KBM-7 (cell line): Measurements from ENCODE around the gene EFNB1.

Source experiments
- DNase-seq: peaks from one replicate; pipeline ENCODE4 v3.0.0-alpha.2; 2015
- in situ Hi-C: fragments of 300-500 bp; cut with MboI; formaldehyde crosslinking; loops from 2 replicates; pipeline ENCODE4 v1.14.3; 2020; ENCODE audit warnings: low sequenced_read_pairs, low pct_unique_long_range_greater_than_20kb, mixed read lengths

The EFNB1 gene

GRCh38 chrX:68826113-68826980, 2.5 kb upstream of the EFNB1 start:
- in situ Hi-C loops = loop anchor here (10.0 kb wide), 1 partner anchor 398 kb away; no protein-coding TSS in a partner anchor
- no peak for DNase-seq

DNA sequence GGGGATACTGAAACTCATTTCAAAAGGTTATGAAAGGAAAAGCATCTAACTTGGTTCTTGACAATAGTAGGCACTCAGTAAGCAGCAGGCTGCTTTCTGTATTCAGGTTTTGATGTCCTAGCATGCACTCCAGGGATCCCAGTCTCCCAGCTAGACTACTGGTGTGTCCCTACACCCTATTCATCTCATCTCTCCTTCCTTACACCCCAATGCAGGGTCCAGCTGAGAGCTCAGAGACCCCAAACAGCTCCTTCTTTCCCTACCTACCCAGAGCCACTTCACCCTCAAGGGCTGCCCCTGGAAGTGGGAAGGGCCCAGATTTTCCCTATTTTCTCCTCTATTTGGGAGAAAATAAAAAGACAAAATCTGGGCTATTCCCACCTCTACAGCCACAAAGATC, 1.6 kb upstream of the EFNB1 start:
- in situ Hi-C loops = loop anchor here (10.0 kb wide), 1 partner anchor 398 kb away; no protein-coding TSS in a partner anchor

DNA sequence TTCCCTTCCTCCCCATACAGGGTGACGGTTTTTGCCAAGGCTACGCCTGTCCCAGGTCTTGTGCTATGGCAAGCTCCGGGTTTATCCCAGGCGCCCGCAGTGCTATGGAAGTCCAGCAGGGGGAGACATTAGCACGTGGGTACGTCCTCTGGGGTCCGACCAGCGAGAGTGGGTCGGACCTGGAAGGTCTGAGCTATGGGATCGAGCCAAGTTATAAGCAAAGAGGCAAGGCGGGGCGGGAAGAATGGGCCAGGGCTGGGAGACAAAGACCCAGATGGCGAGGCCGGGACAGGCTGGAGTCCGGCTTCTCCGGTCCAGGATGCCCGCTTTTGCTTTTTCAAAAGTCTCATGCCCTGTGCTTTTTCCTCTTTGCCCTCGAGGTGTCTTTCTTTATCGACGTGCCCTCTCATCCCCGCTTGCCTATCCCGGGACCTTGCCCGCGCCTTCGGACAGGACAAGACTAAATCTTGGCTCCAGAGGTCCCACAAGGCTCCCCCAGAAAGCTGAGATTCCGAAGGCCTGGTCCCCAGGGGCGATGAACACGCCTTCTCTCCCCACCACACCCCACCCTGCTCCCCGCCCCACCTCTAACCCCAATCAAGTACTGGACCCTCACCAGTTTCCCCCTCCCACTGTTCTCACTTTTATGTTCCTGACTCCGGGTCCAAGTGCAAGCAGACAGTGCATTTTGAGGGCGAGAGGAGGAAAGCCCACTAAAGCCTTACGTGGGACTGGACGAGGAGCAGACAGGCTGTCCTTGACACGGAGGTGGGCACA, 785 bp upstream of the EFNB1 start:
- peak; percentile 88 for DNase-seq
- in situ Hi-C loops = loop anchor here (10.0 kb wide), 1 partner anchor 397 kb away; no protein-coding TSS in a partner anchor

More for the DNA sequence above, 1.6 kb upstream of the EFNB1 start:
- DNase-seq = no peak

GRCh38 chrX:68829582-68830418, 979 bp downstream of the EFNB1 start:
- in situ Hi-C loops = loop anchor here (10.0 kb wide), 1 partner anchor 395 kb away; no protein-coding TSS in a partner anchor

GRCh38 chrX:68830419-68831404, 1.9 kb downstream of the EFNB1 start:
- in situ Hi-C loops = no loop called here
- DNase-seq = peak; percentile 28

More at GRCh38 chrX:68829582-68830418, 979 bp downstream of the EFNB1 start:
- DNase-seq = peak; percentile 38

DNA sequence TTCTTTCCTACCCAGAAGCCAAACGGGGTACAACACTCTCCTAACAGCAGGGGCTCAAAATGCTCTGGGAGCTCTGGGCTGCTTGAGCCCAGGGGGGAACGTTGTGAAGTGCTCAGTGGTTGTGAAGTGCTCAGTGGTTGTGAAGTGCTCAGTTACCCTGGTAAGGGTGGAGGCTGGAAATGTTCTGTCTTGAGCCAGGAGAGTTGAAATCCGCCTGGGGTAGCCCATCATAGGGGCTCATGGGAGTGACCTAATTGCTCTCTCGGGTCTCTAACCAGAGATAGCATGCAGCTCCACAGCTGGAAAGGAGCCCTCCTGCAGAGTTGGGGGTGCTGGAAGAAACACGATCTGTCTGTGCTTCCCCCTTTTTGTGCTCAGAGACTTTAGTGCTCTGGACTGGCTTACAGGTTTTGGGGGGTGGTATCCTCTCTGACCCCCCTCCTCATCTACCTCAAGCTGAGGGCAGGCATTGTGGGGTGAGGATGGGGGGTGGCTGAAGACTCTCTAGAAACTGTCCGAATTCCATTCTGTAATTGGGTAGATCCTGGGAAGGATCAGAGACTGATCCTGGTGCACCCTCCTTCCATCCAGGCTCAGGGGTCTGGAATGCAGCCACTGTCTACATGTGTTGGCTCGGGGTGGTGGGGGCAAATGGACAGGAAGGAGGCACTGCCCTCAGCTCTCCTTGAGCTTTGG, 2.7 kb downstream of the EFNB1 start:
- in situ Hi-C loops = no loop called here
- peak; percentile 20 for DNase-seq

- in situ Hi-C loops = no loop called here
- DNase-seq = peak; percentile 87
Observed at GRCh38 chrX:68832101-68832416, 3.2 kb downstream of the EFNB1 start.

DNA sequence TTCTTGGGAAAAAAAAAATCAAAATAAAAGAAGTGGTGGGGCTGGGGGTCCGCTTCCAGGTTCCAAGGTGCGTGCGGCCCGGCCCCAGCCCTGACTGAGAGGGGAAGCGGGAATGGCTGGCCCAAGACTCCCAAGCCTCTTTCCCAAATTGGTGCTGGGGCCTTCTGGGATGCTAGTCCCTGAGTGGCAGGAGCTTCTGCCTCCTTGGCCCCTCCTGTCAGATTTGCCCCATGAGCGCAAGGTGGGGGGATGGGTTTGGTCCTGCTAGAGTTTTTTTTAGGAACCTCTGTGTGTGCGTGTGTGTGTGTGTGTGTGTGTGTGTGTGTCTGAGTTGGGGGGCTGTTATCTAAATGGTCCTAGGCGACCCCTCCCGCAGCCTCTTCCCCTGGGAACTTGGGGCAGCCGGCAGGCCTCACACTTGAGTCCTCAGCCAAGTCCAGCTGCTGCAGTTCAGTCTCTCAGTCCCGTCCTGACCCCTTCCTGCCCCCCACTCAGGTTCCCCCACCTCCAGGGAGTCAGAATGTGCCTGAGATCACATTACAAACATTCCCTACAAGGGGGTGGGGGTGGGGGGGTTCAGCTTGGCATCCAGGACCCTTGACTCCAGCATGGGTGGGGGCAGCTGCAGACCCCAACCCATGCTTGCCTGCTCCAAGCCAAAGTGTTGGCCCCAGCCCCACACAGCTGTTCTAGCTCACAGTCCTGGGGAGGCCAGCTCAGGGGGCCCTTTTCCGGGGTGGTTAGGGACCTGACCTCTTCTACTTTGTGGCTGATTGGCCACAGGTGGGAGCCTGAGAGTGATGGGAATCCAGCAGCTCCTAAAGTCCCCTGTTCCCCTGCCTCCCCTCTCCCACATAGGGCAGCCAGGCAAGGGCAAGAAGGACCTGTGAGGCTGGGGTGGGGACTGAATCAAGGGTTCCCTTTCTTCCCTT, 4.0 kb downstream of the EFNB1 start:
- in situ Hi-C loops = no loop called here
- peak; percentile 22 for DNase-seq

DNA sequence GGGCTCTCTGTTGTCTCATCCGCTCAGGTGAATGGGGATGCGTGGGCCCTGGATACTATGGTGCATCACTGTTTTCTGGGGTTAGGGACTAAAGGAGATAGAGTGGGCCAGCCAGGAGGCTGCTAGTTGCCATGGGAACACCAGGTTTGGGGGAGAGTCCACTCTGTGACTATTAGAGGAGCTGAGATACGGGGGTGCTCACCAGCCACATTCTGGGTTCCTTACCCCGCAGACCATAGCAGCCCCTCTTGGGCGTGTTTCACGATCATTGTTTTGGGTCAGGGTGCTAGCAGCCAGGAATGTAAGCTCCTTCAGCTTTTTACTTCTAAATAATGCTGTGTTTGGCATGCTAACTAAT, 4.6 kb downstream of the EFNB1 start:
- in situ Hi-C loops = no loop called here
- no peak for DNase-seq

GRCh38 chrX:68833855-68834331, 5.1 kb downstream of the EFNB1 start:
- peak; percentile 65 for DNase-seq
- in situ Hi-C loops = no loop called here

DNA sequence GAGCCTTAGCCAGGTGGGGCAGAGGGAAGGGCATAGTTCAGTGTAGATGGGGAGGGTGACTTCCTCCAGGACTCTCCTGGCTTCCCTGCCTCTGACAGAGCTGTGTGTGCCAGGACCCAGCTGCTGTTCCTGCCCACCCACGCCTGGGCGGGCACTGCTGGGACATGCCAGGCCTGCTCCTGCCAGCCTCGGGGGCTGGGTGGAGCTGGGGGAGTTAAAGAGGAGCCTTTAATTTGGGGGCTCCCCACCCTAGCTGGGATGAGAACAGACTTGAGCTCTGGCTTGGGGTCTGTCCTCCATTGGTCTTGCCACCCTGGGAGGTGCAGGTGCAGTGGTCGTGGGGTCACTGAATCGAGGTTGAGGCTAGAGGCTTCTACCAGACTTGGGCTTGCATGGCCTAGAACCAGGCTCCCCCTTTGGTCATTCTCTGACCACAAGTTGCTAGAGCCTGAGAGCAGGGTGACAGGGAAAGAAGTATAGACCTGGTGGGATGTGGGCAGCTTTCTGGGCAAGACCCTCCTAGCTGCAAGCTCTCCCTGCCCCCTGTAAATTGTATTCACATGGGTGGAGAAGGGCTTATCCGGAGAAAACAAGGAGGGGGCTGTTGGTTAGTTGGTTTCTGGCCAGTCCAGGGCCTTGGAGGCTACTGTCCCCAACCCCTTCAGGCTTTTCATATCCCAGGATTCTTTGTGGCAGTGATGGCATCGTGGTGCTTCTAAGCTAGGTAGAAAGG, 5.7 kb downstream of the EFNB1 start:
- in situ Hi-C loops = no loop called here
- no peak for DNase-seq

- DNase-seq = no peak
- in situ Hi-C loops = no loop called here
Observed at GRCh38 chrX:68835104-68835442, 6.3 kb downstream of the EFNB1 start.

DNA sequence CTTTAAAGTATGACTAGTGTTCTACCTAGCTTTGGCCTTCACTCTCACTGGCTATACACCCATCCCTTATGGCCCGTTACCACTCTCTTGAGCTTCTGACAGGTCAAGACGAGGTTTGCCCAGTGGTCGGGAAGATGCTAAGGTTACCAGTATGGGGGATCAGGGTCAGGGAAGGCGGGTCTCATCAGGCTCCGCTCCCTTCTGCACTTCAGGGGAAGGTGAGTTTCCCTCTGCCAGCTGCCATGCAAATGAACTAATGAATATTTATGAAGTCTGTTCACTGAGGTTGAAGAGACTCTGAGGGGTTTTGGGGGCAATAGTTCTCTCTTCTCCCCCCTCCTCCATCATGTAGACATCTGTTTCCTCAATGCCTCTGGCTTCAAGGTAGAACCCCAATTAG, 6.6 kb downstream of the EFNB1 start:
- no peak for DNase-seq
- in situ Hi-C loops = no loop called here

GRCh38 chrX:68837119-68837518, 8.3 kb downstream of the EFNB1 start:
- in situ Hi-C loops = no loop called here

GRCh38 chrX:68838571-68838910, 9.7 kb downstream of the EFNB1 start:
- in situ Hi-C loops = no loop called here
- DNase-seq = no peak

More at GRCh38 chrX:68837119-68837518, 8.3 kb downstream of the EFNB1 start:
- DNase-seq = no peak

- no peak for DNase-seq
- in situ Hi-C loops = no loop called here
Observed at GRCh38 chrX:68839771-68840170, 10.9 kb downstream of the EFNB1 start.
